IMR-90 (cell line): ENCODE measurements around the gene VOPP1. TPM values are rescaled to one million over a fixed set of nuclear protein-coding genes. Genes with fewer than 3 reads are reported as not detected.

ENCODE experiments used
- ATAC-seq: fragments of 200-7000 bp; cut with Tn5 transposase; 2 replicates; pipeline ENCODE4 v1.9.1; 2020; ENCODE audit warnings: low read depth, mild to moderate bottlenecking, moderate library complexity
- BruUV-seq: library from RNA; stranded (reverse); fragments of 400-500 nt; replicated peaks from 2 replicates; lab custom pipeline; 2021; lab: Mats Ljungman, UMichigan
- CTCF ChIA-PET: fragments of 300-600 bp; formaldehyde crosslinking; extraction: SDS; loops from one replicate; lab custom pipeline; 2021; ENCODE audit warnings: antibody characterized with exemption; lab: Yijun Ruan, JAX
- POLR2A ChIA-PET: fragments of 300-600 bp; sonication (Branson Sonifier 250); formaldehyde crosslinking; loops from one replicate; lab custom pipeline; 2022; ENCODE audit warnings: antibody characterized with exemption; ENCODE audit not compliant: unreplicated experiment; lab: Charles Lee
- DNase-seq: peaks from one replicate; pipeline ENCODE4 v3.0.0; 2013
- H2AFZ ChIP-seq: replicated peaks from 2 replicates; pipeline ENCODE3; 2013; ENCODE audit warnings: low read length, mild to moderate bottlenecking; ENCODE audit not compliant: poor library complexity
- H2AK5ac ChIP-seq: 2 replicates; pipeline ENCODE4 v1.6.1; 2013; ENCODE audit warnings: low read depth, low read length, inconsistent platforms
- H2AK9ac ChIP-seq: replicated peaks from 2 replicates; pipeline ENCODE3; 2013; ENCODE audit warnings: mild to moderate bottlenecking, low read depth, low read length, moderate library complexity; ENCODE audit not compliant: poor library complexity
- H2BK120ac ChIP-seq: 2 replicates; pipeline ENCODE4 v1.6.1; 2013; ENCODE audit warnings: low read depth, low read length, inconsistent platforms
- H2BK15ac ChIP-seq: 3 replicates; pipeline ENCODE4 v1.6.1; 2013; ENCODE audit warnings: low read depth, low read length, inconsistent platforms
- H2BK20ac ChIP-seq: 2 replicates; pipeline ENCODE4 v1.6.1; 2013; ENCODE audit warnings: low read depth, mild to moderate bottlenecking, inconsistent platforms, low read length, moderate library complexity
- H2BK5ac ChIP-seq: 2 replicates; pipeline ENCODE4 v1.6.1; 2013; ENCODE audit warnings: mild to moderate bottlenecking, low read depth, low read length, inconsistent platforms; ENCODE audit not compliant: poor library complexity, severe bottlenecking
- H3K14ac ChIP-seq: replicated peaks from 2 replicates; pipeline ENCODE4 v1.6.1; 2013; ENCODE audit warnings: low read depth, low read length, inconsistent platforms
- H3K18ac ChIP-seq: 2 replicates; pipeline ENCODE4 v1.6.1; 2013; ENCODE audit warnings: low read depth, low read length, control low read depth
- H3K23ac ChIP-seq: 2 replicates; pipeline ENCODE4 v1.6.1; 2013; ENCODE audit warnings: low read depth, low read length, inconsistent platforms
- H3K27ac ChIP-seq: 2 replicates; pipeline ENCODE4 v1.5.1; 2013; ENCODE audit warnings: mild to moderate bottlenecking, control low read depth, low read length; ENCODE audit not compliant: insufficient read depth
- H3K27me3 ChIP-seq: 2 replicates; pipeline ENCODE4 v1.6.1; 2013; ENCODE audit warnings: low read length; ENCODE audit not compliant: control insufficient read depth, insufficient read depth
- H3K36me3 ChIP-seq: 2 replicates; pipeline ENCODE4 v1.6.1; 2013; ENCODE audit warnings: low read length, mixed read lengths; ENCODE audit not compliant: control insufficient read depth, insufficient read depth
- H3K4ac ChIP-seq: 2 replicates; pipeline ENCODE4 v1.6.1; 2013; ENCODE audit warnings: low read depth, low read length, inconsistent platforms
- H3K4me1 ChIP-seq: 2 replicates; pipeline ENCODE4 v1.6.1; 2013; ENCODE audit warnings: low read length, mixed read lengths; ENCODE audit not compliant: control insufficient read depth, insufficient read depth
- H3K4me2 ChIP-seq: 2 replicates; pipeline ENCODE4 v1.6.1; 2013; ENCODE audit warnings: low read depth, mild to moderate bottlenecking, control low read depth, low read length, moderate library complexity
- H3K4me3 ChIP-seq: 2 replicates; pipeline ENCODE4 v1.5.1; 2013; ENCODE audit warnings: low read depth, mild to moderate bottlenecking, control low read depth, low read length, moderate library complexity; ENCODE audit not compliant: insufficient read depth
- H3K56ac ChIP-seq: 2 replicates; pipeline ENCODE4 v1.6.1; 2013; ENCODE audit warnings: low read length, inconsistent platforms; ENCODE audit not compliant: insufficient read depth; ENCODE audit errors: extremely low read depth
- H3K79me1 ChIP-seq, 2 experiments: 2 replicates each; pipeline ENCODE4 v1.6.1; 2013; ENCODE audit warnings: low read length in 2 of 2, inconsistent platforms in 1 of 2, low read depth in 1 of 2
- H3K9ac ChIP-seq: 2 replicates; pipeline ENCODE4 v1.6.1; 2013; ENCODE audit warnings: low read depth, low read length, control low read depth
- H3K9me1 ChIP-seq: 2 replicates; pipeline ENCODE4 v1.6.1; 2013; ENCODE audit warnings: low read length, inconsistent platforms; ENCODE audit not compliant: insufficient read depth
- H3K9me3 ChIP-seq: 2 replicates; pipeline ENCODE4 v1.6.1; 2013; ENCODE audit warnings: low read length; ENCODE audit not compliant: control insufficient read depth, insufficient read depth
- H4K20me1 ChIP-seq: 2 replicates; pipeline ENCODE4 v1.6.1; 2013; ENCODE audit warnings: low read length, inconsistent platforms; ENCODE audit not compliant: insufficient read depth
- H4K5ac ChIP-seq: 2 replicates; pipeline ENCODE4 v1.6.1; 2013; ENCODE audit warnings: mild to moderate bottlenecking, low read depth, low read length, control low read depth
- H4K8ac ChIP-seq, 2 experiments: 2 replicates each; pipeline ENCODE4 v1.6.1; 2013; ENCODE audit warnings: low read depth in 2 of 2, low read length in 2 of 2, control low read depth in 1 of 2, inconsistent platforms in 1 of 2
- H4K91ac ChIP-seq: 2 replicates; pipeline ENCODE4 v1.6.1; 2013; ENCODE audit warnings: low read depth, low read length, inconsistent platforms; ENCODE audit not compliant: insufficient read depth
- MAZ ChIP-seq: IDR thresholded peaks from 2 replicates; pipeline ENCODE4 v1.6.1; 2012; ENCODE audit warnings: low read depth, mild to moderate bottlenecking, low read length, improper control_type of control experiment, moderate library complexity, borderline replicate concordance
- USF2 ChIP-seq: fragments of 150-350 bp; IDR thresholded peaks from 2 replicates; pipeline ENCODE4 v1.6.1; 2017; ENCODE audit warnings: mild to moderate bottlenecking, antibody characterized with exemption, low read length, low read depth
- WGBS, 2 experiments: methylation state at CpG; one replicate each; pipeline versions ENCODE4 v1.1.5 to v1.1.7; 2013; ENCODE audit warnings: missing lambda C conversion rate in 2 of 2; ENCODE audit not compliant: insufficient read length in 1 of 2; ENCODE audit errors: extremely low coverage in 2 of 2; 5-methylcytosine and 5-hydroxymethylcytosine counted together
- dilution Hi-C: fragments of 300-500 bp; cut with HindIII; formaldehyde crosslinking; loops from one replicate; pipeline ENCODE4 v1.14.3; 2018; ENCODE audit warnings: low sequenced_read_pairs; ENCODE audit not compliant: unreplicated experiment
- in situ Hi-C: fragments of 300-500 bp; cut with MboI; formaldehyde crosslinking; loops from 3 replicates; pipeline ENCODE4 v1.14.3; 2019; ENCODE audit warnings: low sequenced_read_pairs, inconsistent platforms, mixed read lengths
- intact Hi-C: fragments of 100-400 bp; cut with micrococcal nuclease; formaldehyde crosslinking; loops from 2 replicates; pipeline ENCODE4 v1.10.0; 2022
- polyA plus RNA-seq, 3 experiments: library from polyadenylated mRNA; depleted of rRNA; stranded (reverse); fragments of >200 nt; gene quantifications; 2 replicates each; pipeline ENCODE4 v1.2.3, GENCODE V29; 2012; ENCODE audit warnings: low replicate concordance in 1 of 3
- total RNA-seq: library from RNA; depleted of rRNA; stranded (reverse); fragments of >200 nt; gene quantifications from 2 replicates; pipeline ENCODE4 v1.2.3, GENCODE V29; 2012

The VOPP1 gene
- total and polyA plus RNA-seq, 2 of the 4 experiments (the other 2 are of a cell fraction): 60.2 to 94.5 TPM

GRCh38 chr7:55517936-55518689, 54.2 kb downstream of the VOPP1 start:
- ATAC-seq: no peak
- Histone ChIP-seq H3K36me3 (peaks cover 39% of the 10 kb centered on the region), H4K8ac (no peak overlapping the region), H3K23ac (no peak overlapping the region), H3K4me2 (no peak overlapping the region), H3K4me1 (no peaks in the 10 kb centered on the region; the same call in 1 of the 2 replicates), H2BK120ac (no peak overlapping the region), H4K20me1 (peaks cover 34% of the 10 kb centered on the region), H4K91ac (no peak overlapping the region), H2BK15ac (no peak overlapping the region), H3K9me3 (no peaks in the 10 kb centered on the region), H3K27me3 (no peaks in the 10 kb centered on the region), H3K4ac (no peak overlapping the region), H3K9me1 (peaks cover 20% of the 10 kb centered on the region), H3K27ac (no peak overlapping the region), H2AK9ac (no peak overlapping the region), H3K18ac (no peak overlapping the region), H2AK5ac (no peak overlapping the region), H3K4me3 (no peak overlapping the region), H3K79me1 (peaks cover 34 to 77% of the 10 kb centered on the region in 2 experiments), H2BK5ac (no peak overlapping the region), H3K56ac (no peak overlapping the region), H3K14ac (no peak overlapping the region), H4K5ac (no peak overlapping the region), H2BK20ac (no peak overlapping the region), H3K9ac (no peak overlapping the region), H2AFZ (no peak overlapping the region)
- TF ChIP-seq MAZ (no peak), USF2 (no peak)
- DNase-seq: no peak
- intact Hi-C loops (no loop called here), dilution Hi-C loops (no loop called here), in situ Hi-C loops (no loop called here)
- POLR2A ChIA-PET: no interaction called here
- WGBS, 2 experiments: 88% methylated on average over 1 of the region's 15 CpGs; no CpG with 5 or more reads in 1 of the 2 experiments
- CTCF ChIA-PET: no interaction called here
- BruUV-seq: no TSS peak
